Activated CD4-positive, CD25-positive, alpha-beta regulatory T cell treated with anti-CD3 and anti-CD28 coated beads, Interleukin-2, amount 50 U/mL, for 16 hours (primary cell): Measurements from ENCODE around the gene USP3.
"Not testable (repeated sequence)": the region's sequence is repeated elsewhere in the genome, so short reads cannot be mapped to it uniquely, and the experiment has no call there.

ENCODE experiments used
- DNase-seq: peaks from one replicate; pipeline ENCODE4 v3.0.0-alpha.2; 2020; ENCODE audit warnings: low read depth, low spot score

The USP3 gene

GRCh38 chr15:63608989-63609388 is 104.6 kb downstream of the USP3 start:
- DNase-seq, result no peak

GRCh38 chr15:63609448-63609847 is 105.1 kb downstream of the USP3 start:
- DNase-seq, result no peak

- peak; percentile 58 for DNase-seq
Observed at GRCh38 chr15:63610209-63610841, 105.9 kb downstream of the USP3 start.

GRCh38 chr15:63611177-63611576 is 106.8 kb downstream of the USP3 start:
- DNase-seq, result no peak

- DNase-seq, result no peak
Observed at GRCh38 chr15:63612300-63612699, 107.9 kb downstream of the USP3 start.

GRCh38 chr15:63615935-63616334 is 111.5 kb downstream of the USP3 start:
- no peak for DNase-seq

GRCh38 chr15:63617147-63617546 is 112.8 kb downstream of the USP3 start:
- not testable (repeated sequence) for DNase-seq

- DNase-seq, result not testable (repeated sequence)
Observed at GRCh38 chr15:63617627-63618026, 113.2 kb downstream of the USP3 start.

GRCh38 chr15:63620760-63621159 is 116.4 kb downstream of the USP3 start:
- DNase-seq, result not testable (repeated sequence)

GRCh38 chr15:63623232-63623969 is 119.0 kb downstream of the USP3 start:
- no peak for DNase-seq

GRCh38 chr15:63626955-63627354 is 122.6 kb downstream of the USP3 start:
- no peak for DNase-seq

GRCh38 chr15:63628123-63628822 is 123.9 kb downstream of the USP3 start:
- no peak for DNase-seq

- no peak for DNase-seq
Observed at GRCh38 chr15:63630036-63630751, 125.8 kb downstream of the USP3 start.

GRCh38 chr15:63633312-63633711 is 128.9 kb downstream of the USP3 start:
- DNase-seq, result no peak

- DNase-seq, result no peak
Observed at GRCh38 chr15:63634154-63634553, 129.8 kb downstream of the USP3 start.

- DNase-seq, result no peak
Observed at GRCh38 chr15:63636518-63637061, 132.2 kb downstream of the USP3 start.

- no peak for DNase-seq
Observed at GRCh38 chr15:63638839-63639238, 134.4 kb downstream of the USP3 start.

- no peak for DNase-seq
Observed at GRCh38 chr15:63640146-63640545, 135.8 kb downstream of the USP3 start.
